Measurements from ENCODE around the gene TMEM184A.

DNA sequence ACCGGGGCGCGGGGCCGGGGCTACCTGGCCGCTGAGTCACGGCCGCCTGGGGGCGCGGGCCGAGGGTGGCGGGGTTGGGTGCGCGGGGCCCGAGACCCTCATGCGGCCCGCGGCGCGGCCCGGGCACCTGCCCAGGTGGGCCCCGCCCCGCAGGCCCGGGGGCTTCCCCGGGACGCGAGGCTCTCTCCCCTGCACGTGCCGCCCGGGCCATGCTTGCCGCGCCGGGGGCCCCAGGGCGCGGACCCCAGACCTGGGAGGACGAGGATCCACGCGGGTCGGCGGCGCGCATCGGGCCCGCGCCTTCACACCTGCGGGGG lies 25.1 kb downstream of the TMEM184A start:
- TF ChIP-seq EP300 (IDR thresholded peaks at IDR 0.05) (no peak), RFX5 (IDR thresholded peaks at IDR 0.05) (no peak), PHF8 (IDR thresholded peaks at IDR 0.05; ENCODE audit: borderline replicate concordance, low read depth) (no peak), RCOR1 (IDR thresholded peaks at IDR 0.05; ENCODE audit: low read depth, low read length) (no peak), POLR2A (IDR thresholded peaks at IDR 0.05; ENCODE audit: low read length) (no peak), ESRRA (IDR thresholded peaks at IDR 0.05; ENCODE audit: borderline replicate concordance, low read length) (no peak)
- TF ChIP-seq, protein P1, sequence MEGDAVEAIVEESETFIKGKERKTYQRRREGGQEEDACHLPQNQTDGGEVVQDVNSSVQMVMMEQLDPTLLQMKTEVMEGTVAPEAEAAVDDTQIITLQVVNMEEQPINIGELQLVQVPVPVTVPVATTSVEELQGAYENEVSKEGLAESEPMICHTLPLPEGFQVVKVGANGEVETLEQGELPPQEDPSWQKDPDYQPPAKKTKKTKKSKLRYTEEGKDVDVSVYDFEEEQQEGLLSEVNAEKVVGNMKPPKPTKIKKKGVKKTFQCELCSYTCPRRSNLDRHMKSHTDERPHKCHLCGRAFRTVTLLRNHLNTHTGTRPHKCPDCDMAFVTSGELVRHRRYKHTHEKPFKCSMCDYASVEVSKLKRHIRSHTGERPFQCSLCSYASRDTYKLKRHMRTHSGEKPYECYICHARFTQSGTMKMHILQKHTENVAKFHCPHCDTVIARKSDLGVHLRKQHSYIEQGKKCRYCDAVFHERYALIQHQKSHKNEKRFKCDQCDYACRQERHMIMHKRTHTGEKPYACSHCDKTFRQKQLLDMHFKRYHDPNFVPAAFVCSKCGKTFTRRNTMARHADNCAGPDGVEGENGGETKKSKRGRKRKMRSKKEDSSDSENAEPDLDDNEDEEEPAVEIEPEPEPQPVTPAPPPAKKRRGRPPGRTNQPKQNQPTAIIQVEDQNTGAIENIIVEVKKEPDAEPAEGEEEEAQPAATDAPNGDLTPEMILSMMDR (IDR thresholded peaks at IDR 0.05) = no peak
- TF ChIP-seq, protein P2, sequence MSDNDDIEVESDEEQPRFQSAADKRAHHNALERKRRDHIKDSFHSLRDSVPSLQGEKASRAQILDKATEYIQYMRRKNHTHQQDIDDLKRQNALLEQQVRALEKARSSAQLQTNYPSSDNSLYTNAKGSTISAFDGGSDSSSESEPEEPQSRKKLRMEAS (IDR thresholded peaks at IDR 0.05) = no peak; the same call in 1 of the 2 replicates

All from A549 (cell line).